Hematopoietic multipotent progenitor cell treated with erythropoietin and hydrocortisone succinate and interleukin-3 and kit ligand, for 8 days (in vitro differentiated cells): ENCODE data around the gene ADRB1.

Source experiments
- DNase-seq: peaks from one replicate; pipeline ENCODE4 v3.0.0-alpha.2; 2015

The ADRB1 gene

DNA sequence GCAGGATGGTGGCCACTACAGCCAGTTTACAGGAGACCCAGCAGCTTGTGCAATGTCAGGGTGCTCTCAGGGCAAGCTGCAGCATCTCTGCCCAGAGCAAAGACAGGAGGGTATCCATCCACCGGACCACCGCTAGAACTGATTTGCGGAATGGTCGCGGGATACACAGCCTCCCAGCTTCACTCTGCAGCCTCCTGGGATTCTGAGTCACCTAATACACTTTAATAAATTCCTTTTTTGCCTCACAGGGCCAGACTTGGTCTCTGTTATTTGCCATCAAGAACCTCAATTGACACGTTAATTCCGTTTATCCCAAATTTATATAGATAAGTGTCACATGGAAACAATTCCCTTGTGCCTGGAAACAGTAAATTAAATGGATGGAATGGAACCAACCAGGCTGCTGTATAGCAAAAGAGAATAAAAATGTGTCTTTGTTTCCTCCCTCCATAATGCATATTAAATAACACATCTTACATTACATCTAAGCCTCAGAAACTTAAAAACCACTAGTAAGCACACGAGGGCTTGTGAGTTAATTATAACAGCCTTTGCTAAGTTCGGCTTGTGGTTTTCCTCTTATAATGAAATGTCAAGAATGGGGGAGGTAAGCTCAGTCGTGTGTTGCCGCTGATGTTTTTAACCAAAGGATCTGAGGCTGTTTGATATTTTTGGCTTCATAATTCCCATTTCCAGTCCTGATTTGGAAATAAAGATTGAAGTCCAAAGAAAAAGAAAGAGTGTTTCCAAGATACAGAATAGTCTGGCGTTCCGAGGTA lies 52.1 kb downstream of the ADRB1 start:
- DNase-seq = no peak
